GM12865 (cell line): Measurements from ENCODE around the gene DPP6.
"Not testable (repeated sequence)": the region's sequence is repeated elsewhere in the genome, so short reads cannot be mapped to it uniquely, and the experiment has no call there.

Experiments used
- DNase-seq: peaks from one replicate; pipeline ENCODE4 v3.0.0; 2010; ENCODE audit warnings: low read depth
- H3K4me3 ChIP-seq: 2 replicates; pipeline ENCODE4 v1.5.1; 2011; ENCODE audit warnings: mild to moderate bottlenecking, low read depth, low read length, control low read depth
- TF ChIP-seq, protein P1 (sequence below): IDR thresholded peaks from 2 replicates; pipeline ENCODE4 v1.5.1; 2011; ENCODE audit warnings: low read length, control low read depth, low read depth, inconsistent platforms; ENCODE audit not compliant: insufficient read depth; ENCODE audit errors: missing control alignments

DPP6 gene

DNA sequence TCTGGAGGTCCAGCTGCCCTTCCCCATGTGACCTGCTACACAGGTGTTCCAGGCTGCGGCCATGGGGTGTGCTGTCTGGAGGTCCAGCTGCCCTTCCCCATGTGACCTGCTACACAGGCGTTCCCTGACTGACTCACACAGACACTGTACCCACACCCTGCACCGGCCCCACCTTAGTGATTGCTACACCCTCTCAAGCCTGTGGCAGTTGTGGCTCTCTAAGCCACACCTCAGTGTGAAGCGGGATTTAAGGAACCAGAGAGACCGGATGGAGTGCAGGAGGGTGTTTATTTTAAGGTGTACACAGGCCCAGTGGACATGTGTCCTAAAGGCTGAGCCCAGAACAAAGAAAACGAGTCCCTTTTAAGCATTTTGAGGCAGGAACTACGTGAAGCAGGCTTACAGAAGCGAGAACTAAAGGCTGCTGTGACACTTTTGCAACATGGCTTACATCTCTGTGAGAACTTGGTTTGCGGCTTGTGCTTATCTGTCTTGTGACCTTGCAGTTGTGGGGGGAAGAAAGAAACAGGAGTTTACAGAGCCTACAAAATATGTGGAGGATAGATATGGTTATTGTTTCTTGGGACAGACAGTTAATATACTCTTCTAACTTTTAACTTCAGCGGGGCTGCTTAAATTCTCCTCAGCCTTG, 624.4 kb downstream of the DPP6 start:
- H3K4me3 ChIP-seq: no peak overlapping the region
- DNase-seq: no peak
- TF ChIP-seq, protein P1, sequence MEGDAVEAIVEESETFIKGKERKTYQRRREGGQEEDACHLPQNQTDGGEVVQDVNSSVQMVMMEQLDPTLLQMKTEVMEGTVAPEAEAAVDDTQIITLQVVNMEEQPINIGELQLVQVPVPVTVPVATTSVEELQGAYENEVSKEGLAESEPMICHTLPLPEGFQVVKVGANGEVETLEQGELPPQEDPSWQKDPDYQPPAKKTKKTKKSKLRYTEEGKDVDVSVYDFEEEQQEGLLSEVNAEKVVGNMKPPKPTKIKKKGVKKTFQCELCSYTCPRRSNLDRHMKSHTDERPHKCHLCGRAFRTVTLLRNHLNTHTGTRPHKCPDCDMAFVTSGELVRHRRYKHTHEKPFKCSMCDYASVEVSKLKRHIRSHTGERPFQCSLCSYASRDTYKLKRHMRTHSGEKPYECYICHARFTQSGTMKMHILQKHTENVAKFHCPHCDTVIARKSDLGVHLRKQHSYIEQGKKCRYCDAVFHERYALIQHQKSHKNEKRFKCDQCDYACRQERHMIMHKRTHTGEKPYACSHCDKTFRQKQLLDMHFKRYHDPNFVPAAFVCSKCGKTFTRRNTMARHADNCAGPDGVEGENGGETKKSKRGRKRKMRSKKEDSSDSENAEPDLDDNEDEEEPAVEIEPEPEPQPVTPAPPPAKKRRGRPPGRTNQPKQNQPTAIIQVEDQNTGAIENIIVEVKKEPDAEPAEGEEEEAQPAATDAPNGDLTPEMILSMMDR: no peak

DNA sequence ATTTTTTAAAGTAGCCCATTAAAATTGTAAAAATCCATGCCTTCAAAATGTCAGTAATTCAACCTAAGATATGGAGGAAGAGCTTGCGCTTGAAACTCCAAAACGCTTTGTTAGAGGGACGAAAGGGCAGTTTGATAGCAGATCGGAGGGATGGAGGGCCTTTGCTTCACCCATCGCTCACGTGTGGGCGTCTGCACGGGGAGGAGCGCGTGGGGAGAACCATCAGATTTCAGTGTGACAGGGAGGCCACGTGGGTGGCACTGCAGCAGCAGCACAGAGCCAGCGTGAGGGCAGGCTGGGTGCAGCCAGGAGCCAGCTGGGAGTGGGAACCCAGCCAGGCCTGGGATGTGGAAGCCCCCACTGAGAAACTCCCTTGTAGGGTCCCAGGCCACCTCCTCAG, 625.3 kb downstream of the DPP6 start:
- DNase-seq: no peak
- no peak overlapping the region for H3K4me3 ChIP-seq
- TF ChIP-seq, protein P1: no peak

DNA sequence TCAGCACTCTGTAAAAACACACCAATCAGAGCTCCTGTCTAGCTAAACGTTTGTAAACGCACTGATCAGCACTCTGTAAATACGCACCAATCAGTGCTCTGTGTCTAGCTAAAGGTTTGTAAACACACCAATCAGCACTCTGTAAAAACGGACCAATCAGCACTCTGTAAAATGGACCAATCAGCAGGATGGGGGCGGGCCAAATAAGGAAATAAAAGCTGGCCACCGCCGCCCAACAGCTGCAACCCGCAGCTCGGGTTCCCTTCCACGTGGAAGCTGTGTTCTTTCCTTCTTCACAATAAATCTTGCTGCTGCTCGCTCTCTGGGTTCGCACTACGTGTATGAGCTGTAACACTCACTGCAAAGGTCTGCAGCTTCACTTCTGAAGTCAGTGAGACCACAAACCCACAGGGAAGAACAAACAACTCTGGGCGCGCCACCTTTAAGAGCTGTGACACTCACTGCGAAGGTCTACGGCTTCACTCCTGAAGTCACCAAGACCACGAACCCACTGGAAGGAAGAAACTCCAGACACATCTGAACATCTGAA, 625.9 kb downstream of the DPP6 start:
- DNase-seq, H3K4me3 ChIP-seq: not testable (repeated sequence)

DNA sequence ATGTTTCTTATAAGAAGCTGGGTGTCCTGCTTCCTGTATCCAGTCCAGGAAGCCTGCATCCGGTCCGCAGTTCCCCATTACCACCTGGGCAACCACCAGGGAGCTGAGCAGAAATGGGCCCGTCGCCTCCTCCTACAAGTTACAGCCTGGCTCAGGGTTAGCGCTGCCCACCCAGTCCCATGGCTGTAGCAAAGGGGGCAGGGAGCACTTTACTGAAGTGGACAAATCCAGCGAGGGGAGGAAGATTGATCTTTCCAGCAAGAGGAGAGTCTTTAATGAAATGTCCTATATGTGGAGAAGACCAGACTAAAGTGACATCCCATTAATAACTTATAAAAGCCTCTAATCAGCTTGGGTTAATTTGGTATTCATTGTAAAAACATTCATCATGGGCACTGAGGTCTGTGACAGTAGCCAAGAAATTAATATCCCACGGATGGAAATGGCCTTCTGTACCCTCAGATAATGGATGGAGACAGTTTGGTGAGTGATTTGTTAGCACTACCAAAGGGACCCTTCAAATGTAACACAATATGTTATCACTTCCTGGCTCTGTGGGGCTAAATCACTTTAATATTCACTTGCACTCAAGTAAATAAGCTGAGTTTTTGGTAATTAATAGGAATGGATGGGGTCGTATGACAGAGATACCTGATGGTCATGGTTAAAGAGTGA, 627.3 kb downstream of the DPP6 start:
- no peak for DNase-seq
- H3K4me3 ChIP-seq: no peak overlapping the region
- TF ChIP-seq, protein P1: no peak

DNA sequence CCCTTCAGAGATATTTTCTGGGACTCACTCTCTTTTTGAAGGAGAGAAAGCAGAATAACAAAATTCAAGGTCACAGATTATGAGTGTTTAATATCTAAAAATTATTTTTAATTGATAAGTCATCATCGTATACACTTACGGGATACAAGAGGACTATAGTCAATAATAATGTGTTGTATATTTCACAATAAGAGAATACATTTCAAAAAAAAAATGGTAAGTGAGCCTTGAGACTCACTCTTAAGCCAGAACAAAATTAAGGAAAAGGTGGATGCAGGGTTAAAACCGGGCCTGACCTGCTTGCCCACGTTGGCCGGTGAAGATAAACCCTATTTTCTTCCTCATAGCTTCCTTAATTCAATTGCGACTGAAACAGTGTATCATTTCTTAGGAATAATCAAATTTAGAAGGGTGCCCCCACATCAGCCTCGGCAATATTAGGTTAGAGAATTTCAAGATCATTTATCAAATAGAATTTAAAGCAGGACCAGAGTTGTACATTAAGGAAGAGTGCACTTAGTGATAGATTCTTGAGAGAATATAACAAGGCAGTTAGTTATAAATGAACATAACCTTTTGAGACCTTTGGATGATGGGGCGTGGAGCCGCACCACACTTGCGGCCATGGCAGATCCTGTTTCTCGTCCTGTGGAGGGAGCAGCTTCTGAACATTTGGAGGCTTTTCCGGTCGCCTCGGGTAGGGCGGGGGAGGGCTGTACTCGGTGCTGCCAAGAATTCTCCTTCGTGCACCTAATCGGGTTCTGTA, 628.9 kb downstream of the DPP6 start:
- TF ChIP-seq, protein P1: no peak
- no peak overlapping the region for H3K4me3 ChIP-seq
- no peak for DNase-seq

DNA sequence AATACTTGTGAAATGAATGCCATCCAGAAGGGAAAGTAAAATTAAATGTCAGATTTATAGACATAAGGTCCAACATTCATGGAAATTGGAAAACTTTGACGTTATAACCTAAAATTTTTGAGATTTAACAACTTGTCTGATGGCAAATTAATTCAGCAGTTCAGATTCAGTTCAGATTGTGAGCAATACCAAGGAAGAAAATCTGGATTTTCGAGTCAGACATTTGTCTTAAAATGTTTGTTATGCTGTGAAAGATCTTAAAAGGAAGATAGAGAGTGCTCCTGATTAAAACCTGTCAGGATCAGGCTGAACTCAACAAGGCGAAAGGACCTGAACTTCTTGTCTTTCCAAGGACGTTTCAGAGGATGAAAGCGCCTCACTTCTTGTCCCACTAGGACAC, 629.8 kb downstream of the DPP6 start:
- H3K4me3 ChIP-seq: no peak overlapping the region
- DNase-seq: no peak
- TF ChIP-seq, protein P1: no peak

DNA sequence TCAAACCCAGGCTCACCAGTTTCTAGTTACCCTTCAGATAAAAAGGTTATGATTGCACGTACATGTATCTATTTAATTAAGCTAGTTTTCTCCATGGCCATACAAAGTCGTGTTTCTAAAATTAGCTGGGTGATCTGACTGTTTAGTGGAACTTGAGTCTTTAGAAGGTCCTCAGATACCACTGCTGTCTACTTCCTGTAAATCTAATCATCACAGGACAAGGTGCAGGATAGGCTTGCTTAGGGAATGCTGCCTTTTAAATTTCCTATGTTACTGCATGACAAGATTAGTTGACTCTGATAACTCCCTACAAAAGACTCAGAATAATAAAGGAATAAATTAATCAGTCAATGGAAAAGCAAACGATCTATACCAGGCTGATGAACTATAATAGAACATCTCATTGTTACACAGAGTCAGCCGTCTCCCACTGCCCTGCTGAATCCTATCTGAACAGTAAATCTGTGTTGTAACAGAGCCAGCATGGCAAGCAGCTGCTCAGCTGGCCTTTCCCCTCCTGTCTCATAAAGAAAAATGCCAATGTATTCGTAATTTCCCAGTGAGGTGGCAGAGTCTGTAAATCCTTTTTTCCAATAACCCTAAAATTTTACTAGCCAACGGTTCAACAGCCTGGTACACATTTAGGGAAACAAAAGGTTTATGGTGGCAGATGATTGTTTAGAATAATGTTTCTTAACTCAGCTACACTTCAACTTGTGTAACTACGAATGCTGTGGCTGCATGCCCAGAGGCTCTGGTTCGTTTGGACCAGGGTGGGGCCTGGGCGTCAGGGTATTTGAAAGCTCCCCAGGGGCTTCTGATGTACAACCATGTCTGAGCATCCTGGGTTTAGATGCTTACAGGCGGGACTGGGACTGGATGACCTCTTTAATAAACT, 632.7 kb downstream of the DPP6 start:
- TF ChIP-seq, protein P1: no peak
- no peak for DNase-seq
- no peak overlapping the region for H3K4me3 ChIP-seq
